ENCODE data around the gene TRIL. TPM values are rescaled to one million over a fixed set of nuclear protein-coding genes. Genes with fewer than 3 reads are reported as not detected.

TRIL gene
- total RNA-seq, 1 experiment from 2014 or later: 0.45 TPM

DNA sequence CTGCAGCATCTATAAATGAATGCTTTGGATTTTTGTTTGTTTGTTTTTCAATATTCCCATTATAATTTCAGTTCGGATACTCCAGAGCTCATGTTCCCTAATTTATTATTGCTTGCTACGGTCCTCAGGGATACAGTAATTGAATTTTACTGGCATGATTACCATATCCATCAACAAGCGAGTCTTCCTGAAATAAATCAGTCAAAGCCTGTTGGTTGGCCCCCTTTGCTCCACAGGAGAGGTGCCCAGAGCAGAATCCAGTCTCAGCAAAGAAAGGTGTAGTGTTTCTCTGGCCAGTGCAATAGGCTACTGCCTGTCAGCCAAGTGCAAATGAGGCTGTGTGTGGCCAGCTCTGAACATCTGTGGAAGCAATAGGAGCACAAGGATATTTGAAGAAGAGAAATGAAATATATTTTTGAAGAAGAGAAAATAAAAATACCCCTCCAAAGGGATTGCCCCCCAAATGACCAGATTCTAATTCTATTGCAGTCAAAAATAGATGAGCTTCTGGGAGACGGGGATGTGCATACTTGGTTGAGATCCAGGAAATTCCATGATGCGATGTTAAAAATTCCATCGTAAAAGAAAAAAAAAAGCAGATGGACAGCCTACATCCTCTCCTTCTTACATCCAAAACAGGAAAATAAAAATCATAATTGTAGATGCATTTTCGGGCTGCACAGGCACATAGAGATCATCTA lies 18.1 kb downstream of the TRIL start:
- no peaks in the 10 kb centered on the region for H3K27me3 ChIP-seq (replicated peaks; ENCODE audit: control insufficient read depth, insufficient read depth, low read length)
- intact Hi-C loops (cut with micrococcal nuclease; ENCODE audit: unreplicated experiment): no loop called here
- ChIA-PET CTCF (interaction anchor here (1.1 to 1.2 kb wide), 3 partner anchors 10 to 166 kb away, joined by 3 to 4 read pairs (median 4); no protein-coding TSS in a partner anchor), POLR2A (no interaction called here)
- H3K36me3 Mint-ChIP-seq (ENCODE audit: insufficient read depth, unreplicated experiment): no peaks in the 10 kb centered on the region
- H3K4me3 ChIP-seq (ENCODE audit: low read depth, low read length): no peak overlapping the region
- no peaks in the 10 kb centered on the region for H3K27me3 Mint-ChIP-seq (ENCODE audit: insufficient read depth, unreplicated experiment)
- no peaks in the 10 kb centered on the region for H3K9me3 Mint-ChIP-seq (ENCODE audit: unreplicated experiment)
- no peak for DNase-seq
- TF ChIP-seq, protein P1, sequence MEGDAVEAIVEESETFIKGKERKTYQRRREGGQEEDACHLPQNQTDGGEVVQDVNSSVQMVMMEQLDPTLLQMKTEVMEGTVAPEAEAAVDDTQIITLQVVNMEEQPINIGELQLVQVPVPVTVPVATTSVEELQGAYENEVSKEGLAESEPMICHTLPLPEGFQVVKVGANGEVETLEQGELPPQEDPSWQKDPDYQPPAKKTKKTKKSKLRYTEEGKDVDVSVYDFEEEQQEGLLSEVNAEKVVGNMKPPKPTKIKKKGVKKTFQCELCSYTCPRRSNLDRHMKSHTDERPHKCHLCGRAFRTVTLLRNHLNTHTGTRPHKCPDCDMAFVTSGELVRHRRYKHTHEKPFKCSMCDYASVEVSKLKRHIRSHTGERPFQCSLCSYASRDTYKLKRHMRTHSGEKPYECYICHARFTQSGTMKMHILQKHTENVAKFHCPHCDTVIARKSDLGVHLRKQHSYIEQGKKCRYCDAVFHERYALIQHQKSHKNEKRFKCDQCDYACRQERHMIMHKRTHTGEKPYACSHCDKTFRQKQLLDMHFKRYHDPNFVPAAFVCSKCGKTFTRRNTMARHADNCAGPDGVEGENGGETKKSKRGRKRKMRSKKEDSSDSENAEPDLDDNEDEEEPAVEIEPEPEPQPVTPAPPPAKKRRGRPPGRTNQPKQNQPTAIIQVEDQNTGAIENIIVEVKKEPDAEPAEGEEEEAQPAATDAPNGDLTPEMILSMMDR (IDR thresholded peaks at IDR 0.05; ENCODE audit: insufficient read depth in 1 of 2, low read depth in 1 of 2, low read length in 1 of 2, severe bottlenecking in 1 of 2, unreplicated experiment in 1 of 2): no peak
- peaks cover 42% of the 10 kb centered on the region for H3K4me1 ChIP-seq
- no peaks in the 10 kb centered on the region for H3K36me3 ChIP-seq (ENCODE audit: control insufficient read depth, insufficient read depth, low read length)
- peaks cover 5% of the 10 kb centered on the region for H3K4me1 Mint-ChIP-seq (ENCODE audit: low read depth, unreplicated experiment)
- no peak overlapping the region for H3K27ac Mint-ChIP-seq (ENCODE audit: unreplicated experiment)
- H3K9me3 ChIP-seq: no peaks in the 10 kb centered on the region
- no peak overlapping the region for H3K4me3 Mint-ChIP-seq (ENCODE audit: unreplicated experiment)
- BruUV-seq (replicated peaks): no TSS peak

DNA sequence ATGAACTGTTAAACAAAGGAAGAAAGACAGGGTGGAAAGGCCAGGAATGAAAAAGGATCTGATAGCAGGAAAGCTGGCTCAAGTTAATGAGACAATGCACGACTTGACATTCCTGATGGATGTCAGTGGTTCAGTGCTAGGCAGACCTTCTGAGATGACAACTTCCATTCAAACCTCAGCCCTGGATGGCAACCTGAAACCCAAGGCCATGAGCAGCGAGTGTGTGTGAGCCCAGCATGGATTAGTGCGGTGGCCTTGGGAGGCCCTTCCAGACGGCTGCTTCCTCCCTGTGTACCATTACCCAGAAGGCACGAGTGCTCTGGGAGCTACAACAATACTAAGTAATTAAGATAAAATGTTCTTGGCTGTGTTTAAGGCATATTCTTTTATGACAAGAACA lies 18.8 kb downstream of the TRIL start:
- DNase-seq: no peak
- Mint-ChIP-seq H3K9me3 (ENCODE audit: unreplicated experiment) (no peaks in the 10 kb centered on the region), H3K27me3 (ENCODE audit: insufficient read depth, unreplicated experiment) (no peaks in the 10 kb centered on the region), H3K36me3 (ENCODE audit: insufficient read depth, unreplicated experiment) (no peaks in the 10 kb centered on the region), H3K4me1 (ENCODE audit: low read depth, unreplicated experiment) (peaks cover 6% of the 10 kb centered on the region), H3K4me3 (ENCODE audit: unreplicated experiment) (no peak overlapping the region), H3K27ac (ENCODE audit: unreplicated experiment) (no peak overlapping the region)
- TF ChIP-seq, protein P1 (IDR thresholded peaks at IDR 0.05; ENCODE audit: insufficient read depth in 1 of 2, low read depth in 1 of 2, low read length in 1 of 2, severe bottlenecking in 1 of 2, unreplicated experiment in 1 of 2): no peak
- peaks cover 42% of the 10 kb centered on the region for H3K4me1 ChIP-seq
- no peaks in the 10 kb centered on the region for H3K36me3 ChIP-seq (ENCODE audit: control insufficient read depth, insufficient read depth, low read length)
- no peaks in the 10 kb centered on the region for H3K9me3 ChIP-seq
- no peaks in the 10 kb centered on the region for H3K27me3 ChIP-seq (replicated peaks; ENCODE audit: control insufficient read depth, insufficient read depth, low read length)
- no TSS peak for BruUV-seq (replicated peaks)
- POLR2A ChIA-PET: no interaction called here
- H3K4me3 ChIP-seq (ENCODE audit: low read depth, low read length): no peak overlapping the region
- intact Hi-C loops (cut with micrococcal nuclease; ENCODE audit: unreplicated experiment): no loop called here
- CTCF ChIA-PET: interaction anchor here (1.1 to 1.2 kb wide), 2 partner anchors 10 to 167 kb away, joined by 3 to 4 read pairs; no protein-coding TSS in a partner anchor

DNA sequence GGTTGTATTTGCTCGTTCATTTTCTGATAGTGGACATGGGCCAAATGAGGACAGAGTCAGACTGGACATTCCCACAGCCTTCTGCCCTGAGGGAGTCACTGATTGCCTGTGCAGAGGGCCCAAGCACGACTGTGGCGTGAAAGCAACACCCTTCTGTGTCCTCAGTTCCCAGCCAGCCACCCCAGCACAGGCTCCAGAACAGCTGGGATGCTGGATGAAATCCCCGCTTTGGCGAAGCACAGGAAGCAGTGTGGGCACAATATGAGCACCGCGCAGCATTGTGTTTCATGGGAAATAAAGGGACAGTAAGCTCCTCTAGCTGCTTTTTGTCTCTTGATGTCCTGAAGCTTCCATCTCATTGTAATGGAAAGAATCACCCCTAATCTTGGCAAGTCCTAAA lies 20.5 kb downstream of the TRIL start:
- no peaks in the 10 kb centered on the region for H3K36me3 Mint-ChIP-seq (ENCODE audit: insufficient read depth, unreplicated experiment)
- no peak overlapping the region for H3K27ac Mint-ChIP-seq (ENCODE audit: unreplicated experiment)
- intact Hi-C loops (cut with micrococcal nuclease; ENCODE audit: unreplicated experiment): no loop called here
- H3K4me1 ChIP-seq: peaks cover 51% of the 10 kb centered on the region
- H3K9me3 Mint-ChIP-seq (ENCODE audit: unreplicated experiment): no peaks in the 10 kb centered on the region
- ChIA-PET POLR2A (no interaction called here), CTCF (interaction anchor here (0.6 to 2.9 kb wide), 5 partner anchors 11 to 548 kb away, joined by 3 to 12 read pairs (median 4); no protein-coding TSS in a partner anchor)
- H3K4me3 Mint-ChIP-seq (ENCODE audit: unreplicated experiment): no peak overlapping the region
- no peaks in the 10 kb centered on the region for H3K9me3 ChIP-seq
- no peaks in the 10 kb centered on the region for H3K36me3 ChIP-seq (ENCODE audit: control insufficient read depth, insufficient read depth, low read length)
- H3K27me3 ChIP-seq (replicated peaks; ENCODE audit: control insufficient read depth, insufficient read depth, low read length): no peaks in the 10 kb centered on the region
- BruUV-seq (replicated peaks): no TSS peak
- TF ChIP-seq, protein P1 (IDR thresholded peaks at IDR 0.05; ENCODE audit: insufficient read depth in 1 of 2, low read depth in 1 of 2, low read length in 1 of 2, severe bottlenecking in 1 of 2, unreplicated experiment in 1 of 2): no peak
- H3K27me3 Mint-ChIP-seq (ENCODE audit: insufficient read depth, unreplicated experiment): no peaks in the 10 kb centered on the region
- no peak overlapping the region for H3K4me3 ChIP-seq (ENCODE audit: low read depth, low read length)
- no peak for DNase-seq
- H3K4me1 Mint-ChIP-seq (ENCODE audit: low read depth, unreplicated experiment): peaks cover 18% of the 10 kb centered on the region
